ENCODE results near the gene DMC1. TPM values are rescaled to one million over a fixed set of nuclear protein-coding genes. Genes with fewer than 3 reads are reported as not detected.

The DMC1 gene
- total RNA-seq, 6 experiments from 2014 or later = 0.55 TPM; not detected in 5

DNA sequence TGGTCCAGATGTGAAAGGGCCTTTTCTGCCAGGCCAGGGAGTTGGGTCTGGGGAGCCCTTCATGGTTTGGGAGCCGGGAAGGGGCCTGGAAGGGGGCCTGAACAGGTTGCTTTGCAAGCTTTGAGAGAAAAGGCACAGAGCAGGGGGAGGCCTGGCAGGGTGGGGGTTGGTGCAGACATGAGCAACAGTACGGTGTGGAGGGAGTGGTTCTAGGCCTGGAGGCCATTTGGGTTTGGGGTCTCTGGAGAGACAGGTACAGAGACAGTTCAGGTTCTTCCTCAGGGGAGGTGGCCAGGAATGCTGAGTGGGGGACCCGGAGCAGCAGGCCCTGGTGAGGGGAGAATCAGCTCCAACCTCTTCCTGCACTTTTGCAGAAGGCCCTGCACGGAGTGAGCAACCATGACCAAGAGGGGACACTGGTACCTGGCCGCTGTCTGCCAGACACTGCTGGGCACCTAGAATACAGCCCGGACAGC lies 100.6 kb downstream of the DMC1 start:
- Histone ChIP-seq H3K4me1 (peaks cover 0 to 4% (median 0%) of the 10 kb centered on the region in 4 donors), H3K27ac (no peak overlapping the region), H3K4me3 (no peak overlapping the region), H3K36me3 (no peaks in the 10 kb centered on the region), H3K9me3 (no peaks in the 10 kb centered on the region), H3K27me3 (no peaks in the 10 kb centered on the region)
- TF ChIP-seq, protein P1, sequence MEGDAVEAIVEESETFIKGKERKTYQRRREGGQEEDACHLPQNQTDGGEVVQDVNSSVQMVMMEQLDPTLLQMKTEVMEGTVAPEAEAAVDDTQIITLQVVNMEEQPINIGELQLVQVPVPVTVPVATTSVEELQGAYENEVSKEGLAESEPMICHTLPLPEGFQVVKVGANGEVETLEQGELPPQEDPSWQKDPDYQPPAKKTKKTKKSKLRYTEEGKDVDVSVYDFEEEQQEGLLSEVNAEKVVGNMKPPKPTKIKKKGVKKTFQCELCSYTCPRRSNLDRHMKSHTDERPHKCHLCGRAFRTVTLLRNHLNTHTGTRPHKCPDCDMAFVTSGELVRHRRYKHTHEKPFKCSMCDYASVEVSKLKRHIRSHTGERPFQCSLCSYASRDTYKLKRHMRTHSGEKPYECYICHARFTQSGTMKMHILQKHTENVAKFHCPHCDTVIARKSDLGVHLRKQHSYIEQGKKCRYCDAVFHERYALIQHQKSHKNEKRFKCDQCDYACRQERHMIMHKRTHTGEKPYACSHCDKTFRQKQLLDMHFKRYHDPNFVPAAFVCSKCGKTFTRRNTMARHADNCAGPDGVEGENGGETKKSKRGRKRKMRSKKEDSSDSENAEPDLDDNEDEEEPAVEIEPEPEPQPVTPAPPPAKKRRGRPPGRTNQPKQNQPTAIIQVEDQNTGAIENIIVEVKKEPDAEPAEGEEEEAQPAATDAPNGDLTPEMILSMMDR (IDR thresholded peaks at IDR 0.05) = no peak
- no peak for TF ChIP-seq POLR2A (IDR thresholded peaks at IDR 0.05)
- WGBS (ENCODE audit: insufficient coverage, low coverage, low lambda C conversion rate, missing lambda C conversion rate) = 95% methylated on average over 4 of the region's 6 CpGs
- ATAC-seq (no peak), DNase-seq (no peak)
- intact Hi-C loops (cut with DNase I) = no loop called here

Other genes starting within 250 kb of the DMC1 start
- not detected for gene KCNJ4, start 115.0 kb downstream of the DMC1 start, total RNA-seq
- 10 to 100 TPM in 3 of 6 experiments, 1 to 10 TPM in 3; 2.4 to 53.8 (median 12.8) TPM for gene KDELR3, start 102.1 kb downstream of the DMC1 start, total RNA-seq
- 100 to 1,000 TPM; 128 to 205 (median 184) TPM for gene DDX17, start 63.9 kb downstream of the DMC1 start, total RNA-seq
- gene FAM227A, start 86.2 kb upstream of the DMC1 start, total RNA-seq = under 1 TPM in 4 of 6 experiments, not detected in 2; 0.02 to 0.20 (median 0.16) TPM
- gene CBY1, start 86.5 kb upstream of the DMC1 start, total RNA-seq = 10 to 100 TPM in 4 of 6 experiments, 1 to 10 TPM in 2; 6.1 to 14.4 (median 11.6) TPM
- 10 to 100 TPM; 23.2 to 36.8 (median 32.4) TPM for gene TOMM22, start 111.8 kb upstream of the DMC1 start, total RNA-seq
- gene JOSD1, start 130.8 kb upstream of the DMC1 start, total RNA-seq = 10 to 100 TPM; 13.0 to 32.2 (median 21.7) TPM
- 10 to 100 TPM; 13.4 to 21.6 (median 16.7) TPM for gene GTPBP1, start 135.8 kb upstream of the DMC1 start, total RNA-seq
- 100 to 1,000 TPM; 104 to 174 (median 144) TPM for gene SUN2, start 185.8 kb upstream of the DMC1 start, total RNA-seq
- gene DNAL4, start 224.0 kb upstream of the DMC1 start, total RNA-seq = 1 to 10 TPM; 2.0 to 6.2 (median 5.1) TPM